ENCODE data around the gene GAREM1.

The GAREM1 gene

DNA sequence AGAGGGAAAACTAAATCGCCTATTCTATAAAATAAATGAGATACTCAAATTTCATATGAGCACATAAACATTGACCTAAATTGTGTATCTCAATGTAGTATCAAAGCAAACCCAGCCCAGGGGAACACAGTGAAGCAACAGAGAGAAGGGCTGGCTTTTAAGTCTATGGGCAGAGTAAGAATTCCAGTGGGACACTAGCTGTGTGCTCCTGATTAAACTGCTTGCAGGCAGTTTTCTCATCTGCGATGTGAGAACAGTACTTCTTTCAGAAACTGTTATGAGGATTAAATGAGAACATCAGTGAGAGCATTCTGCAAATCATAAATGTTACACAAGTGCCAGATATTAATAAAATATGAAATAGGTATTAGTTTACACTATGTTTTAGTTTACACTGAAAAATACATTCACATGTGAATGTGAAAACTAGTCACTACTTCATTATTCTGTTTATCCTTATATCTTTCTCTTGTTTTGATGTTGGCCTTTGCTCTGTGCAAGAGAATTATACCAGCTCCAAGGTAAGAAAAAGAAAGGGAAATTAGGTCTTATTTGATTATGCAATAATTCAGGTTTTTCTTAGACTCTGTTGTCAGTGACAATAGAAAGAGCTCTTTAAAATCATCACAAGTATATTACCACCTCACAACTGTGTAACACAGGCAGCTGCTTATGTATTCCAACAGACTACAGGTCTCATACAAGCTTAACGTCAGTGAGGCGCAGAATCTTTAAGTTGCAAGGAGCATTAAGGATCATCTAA lies 47.5 kb downstream of the GAREM1 start:
- no peak for FAIRE-seq

DNA sequence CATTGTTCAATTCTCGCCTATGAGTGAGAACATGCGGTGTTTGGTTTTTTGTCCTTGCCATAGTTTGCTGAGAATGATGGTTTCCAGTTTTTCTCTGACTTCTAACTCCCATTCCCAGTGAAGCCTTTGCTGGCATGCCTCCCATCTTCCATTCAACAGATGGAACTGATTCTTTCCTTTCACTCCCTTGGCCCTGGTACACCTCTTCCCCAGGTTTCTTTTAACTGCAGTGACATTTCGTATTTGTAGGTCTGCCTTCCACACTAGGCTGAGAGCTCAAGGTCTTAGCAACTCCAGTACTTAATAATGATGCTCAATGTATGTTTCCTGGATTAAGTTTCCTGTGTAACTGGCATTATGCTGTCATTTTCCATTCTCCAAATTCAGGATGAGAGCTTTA lies 48.5 kb downstream of the GAREM1 start:
- no peak for FAIRE-seq

DNA sequence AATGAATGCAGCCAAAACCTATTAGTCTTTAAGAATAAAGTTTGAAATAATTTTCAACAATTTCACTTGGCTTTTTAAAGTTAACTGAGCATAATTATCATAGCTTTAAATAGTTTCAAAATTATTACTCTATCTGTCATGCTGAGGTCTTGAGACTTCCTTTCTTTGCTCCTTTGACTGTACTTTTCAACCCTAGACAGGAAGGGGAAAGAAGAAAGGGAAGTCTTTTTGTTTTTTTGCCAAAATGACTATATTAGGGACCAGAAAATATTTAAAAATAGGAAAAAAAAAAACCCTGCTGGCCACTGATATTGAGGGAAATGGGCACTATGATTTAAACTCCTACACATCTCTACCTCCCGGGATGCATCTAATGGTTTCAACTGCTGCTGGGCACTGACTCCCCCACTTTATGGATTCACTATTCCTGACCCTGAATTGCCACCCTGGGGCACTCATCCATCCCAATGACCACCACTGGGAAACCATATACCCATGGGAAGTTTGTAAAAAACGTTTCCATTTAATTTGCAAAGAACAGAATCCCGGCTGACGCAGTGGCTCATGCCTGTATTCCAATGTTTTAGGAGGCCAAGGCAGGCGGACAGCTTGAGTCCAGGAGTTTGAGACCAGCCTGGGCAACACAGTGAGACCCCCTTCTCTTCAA lies 50.5 kb downstream of the GAREM1 start:
- FAIRE-seq = no peak

DNA sequence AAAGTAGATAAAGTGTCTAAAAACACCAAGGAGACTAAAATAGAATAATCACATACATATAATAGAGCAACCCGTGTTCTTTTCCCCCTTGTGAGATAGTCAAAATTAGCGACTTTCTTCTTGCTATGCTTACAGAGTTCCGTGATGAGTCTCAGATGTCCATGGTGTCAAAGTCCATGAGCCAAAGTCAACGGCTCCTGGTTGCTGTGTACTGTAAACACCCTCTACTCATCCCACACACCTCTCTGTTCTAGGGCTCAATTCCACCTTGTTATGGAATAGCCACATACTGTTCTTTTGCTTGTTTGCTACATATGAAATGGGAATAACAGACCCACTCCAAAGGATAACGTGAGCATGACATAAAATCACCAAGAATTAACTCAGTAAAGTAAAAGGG lies 52.5 kb downstream of the GAREM1 start:
- FAIRE-seq = no peak

DNA sequence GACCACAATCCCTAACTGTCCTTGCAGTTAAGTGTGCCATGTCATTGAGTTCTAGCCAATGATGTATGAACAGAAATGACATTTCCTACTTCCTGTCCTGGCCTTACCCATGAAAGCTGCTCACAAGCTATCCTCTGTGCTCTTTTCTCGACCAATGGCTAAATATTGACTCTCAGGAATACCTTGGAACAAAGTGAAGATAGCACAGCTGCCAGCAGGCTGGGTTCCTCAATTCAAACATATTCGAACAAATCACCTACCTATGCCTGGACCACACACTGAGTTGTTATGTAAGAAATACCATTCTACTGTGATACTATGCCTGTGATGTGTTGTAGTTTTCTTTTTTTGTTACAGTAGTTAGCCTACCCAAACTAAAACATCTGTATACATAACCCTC lies 65.1 kb downstream of the GAREM1 start:
- FAIRE-seq = no peak

DNA sequence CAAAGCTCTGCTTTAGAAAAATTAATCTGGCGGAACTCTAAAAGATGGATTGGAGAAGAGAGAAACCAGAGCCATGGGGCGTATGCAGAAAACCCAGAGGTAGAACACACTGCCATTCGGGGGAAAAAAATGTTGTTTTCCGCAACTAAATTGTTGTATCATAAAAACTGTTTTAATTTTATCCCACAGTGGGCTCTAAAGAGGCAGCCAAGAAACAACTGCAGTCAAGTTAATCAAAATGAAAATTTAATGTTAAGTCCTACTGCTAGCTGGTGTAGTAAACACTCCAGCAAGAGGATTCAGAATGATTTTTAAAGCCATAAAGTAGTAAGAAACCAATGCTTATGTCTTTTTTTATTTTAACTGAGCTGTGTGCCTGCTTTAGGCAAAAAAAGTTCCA lies 69.1 kb downstream of the GAREM1 start:
- FAIRE-seq = no peak

DNA sequence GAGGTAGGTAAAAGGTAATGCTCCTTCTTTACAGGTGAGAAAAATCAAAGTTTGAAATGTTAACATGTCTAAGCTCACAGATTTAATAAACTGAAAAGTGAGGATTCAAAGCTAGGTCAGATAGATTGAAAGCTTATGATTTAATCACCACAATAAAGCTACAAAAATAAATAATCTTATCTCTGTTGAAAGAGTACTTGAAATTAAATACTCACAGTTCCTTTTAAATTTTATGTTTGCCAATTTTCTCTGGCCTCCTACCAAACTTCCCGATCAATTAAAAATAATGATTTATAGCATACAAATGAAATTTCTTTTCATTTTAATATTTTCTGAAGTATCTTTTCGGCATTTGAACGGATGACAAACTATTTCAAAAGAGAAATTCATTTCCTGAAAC lies 77.3 kb downstream of the GAREM1 start:
- FAIRE-seq = no peak

DNA sequence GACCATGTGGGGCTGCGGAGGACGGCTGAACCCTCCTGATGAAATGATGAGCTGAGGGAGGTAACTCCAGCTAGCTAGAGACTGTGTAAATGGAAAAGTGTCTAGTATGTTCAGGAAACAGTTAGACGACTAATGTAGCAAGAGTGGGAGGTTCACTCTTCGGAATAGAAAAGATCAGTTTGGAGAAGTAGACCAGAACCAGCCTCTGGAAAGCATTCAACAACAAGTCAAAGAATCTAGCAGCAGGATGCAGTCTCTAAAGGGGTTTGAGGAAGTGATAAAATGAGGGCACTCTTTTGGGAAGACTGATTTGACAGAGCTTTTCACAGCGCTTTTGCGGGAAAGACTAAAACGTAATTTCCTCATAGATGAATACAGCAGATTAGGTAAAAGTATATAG lies 79.6 kb downstream of the GAREM1 start:
- FAIRE-seq = no peak

DNA sequence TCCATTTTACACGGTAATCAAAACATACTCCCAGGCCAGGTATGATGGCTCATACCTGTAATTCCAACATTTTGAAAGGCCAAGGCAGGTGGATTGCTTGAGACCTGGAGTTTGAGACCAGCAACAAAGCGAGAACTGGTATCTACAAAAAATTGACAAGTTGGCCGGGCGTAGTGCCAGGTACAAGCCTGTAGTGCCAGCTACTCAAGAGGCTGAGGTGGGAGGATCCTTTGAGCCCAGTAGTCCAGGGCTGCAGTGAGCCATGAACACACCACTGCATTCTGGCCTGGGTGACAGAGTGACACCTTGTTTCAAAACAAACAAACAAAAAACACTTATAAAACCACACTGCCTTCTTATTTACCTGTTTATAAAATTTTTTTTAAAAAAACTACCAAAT lies 80.8 kb downstream of the GAREM1 start:
- FAIRE-seq = no peak

DNA sequence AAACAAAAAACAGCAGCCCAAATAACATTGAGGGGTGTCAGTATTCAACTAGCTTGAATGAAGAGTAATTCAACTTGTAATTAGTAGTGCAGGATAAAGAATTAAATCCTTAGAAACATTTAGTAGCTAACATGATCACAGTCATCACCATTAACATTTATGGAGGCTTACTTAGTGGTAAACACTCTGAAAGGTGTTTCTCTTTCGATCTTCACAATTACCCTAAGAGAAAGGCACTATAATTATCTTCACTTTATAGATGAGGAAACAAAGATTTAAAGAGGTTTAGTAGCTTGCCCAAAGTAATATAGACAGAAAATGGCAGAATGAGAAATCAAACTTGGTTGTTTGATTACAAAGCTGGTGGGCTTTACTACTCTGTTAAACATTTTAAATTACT lies 81.5 kb downstream of the GAREM1 start:
- FAIRE-seq = no peak

DNA sequence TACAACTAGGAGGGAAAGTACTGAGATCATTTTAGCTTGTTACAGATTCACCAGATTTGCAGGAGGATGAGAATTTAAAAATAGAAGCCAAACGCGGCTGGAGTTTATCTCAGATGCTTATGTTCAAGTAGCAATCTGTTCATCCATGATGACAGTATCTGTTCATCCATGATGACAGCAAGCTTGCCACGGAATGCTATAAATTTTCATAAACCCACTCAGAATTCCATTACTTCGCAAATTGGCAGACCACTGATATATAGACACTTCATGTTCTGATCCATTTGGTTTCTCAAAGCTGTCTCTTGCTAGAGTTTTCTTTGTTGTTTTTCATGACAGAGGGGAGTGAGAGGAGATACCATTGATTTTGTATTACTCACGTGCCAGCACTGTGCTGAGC lies 84.2 kb downstream of the GAREM1 start:
- FAIRE-seq = no peak

DNA sequence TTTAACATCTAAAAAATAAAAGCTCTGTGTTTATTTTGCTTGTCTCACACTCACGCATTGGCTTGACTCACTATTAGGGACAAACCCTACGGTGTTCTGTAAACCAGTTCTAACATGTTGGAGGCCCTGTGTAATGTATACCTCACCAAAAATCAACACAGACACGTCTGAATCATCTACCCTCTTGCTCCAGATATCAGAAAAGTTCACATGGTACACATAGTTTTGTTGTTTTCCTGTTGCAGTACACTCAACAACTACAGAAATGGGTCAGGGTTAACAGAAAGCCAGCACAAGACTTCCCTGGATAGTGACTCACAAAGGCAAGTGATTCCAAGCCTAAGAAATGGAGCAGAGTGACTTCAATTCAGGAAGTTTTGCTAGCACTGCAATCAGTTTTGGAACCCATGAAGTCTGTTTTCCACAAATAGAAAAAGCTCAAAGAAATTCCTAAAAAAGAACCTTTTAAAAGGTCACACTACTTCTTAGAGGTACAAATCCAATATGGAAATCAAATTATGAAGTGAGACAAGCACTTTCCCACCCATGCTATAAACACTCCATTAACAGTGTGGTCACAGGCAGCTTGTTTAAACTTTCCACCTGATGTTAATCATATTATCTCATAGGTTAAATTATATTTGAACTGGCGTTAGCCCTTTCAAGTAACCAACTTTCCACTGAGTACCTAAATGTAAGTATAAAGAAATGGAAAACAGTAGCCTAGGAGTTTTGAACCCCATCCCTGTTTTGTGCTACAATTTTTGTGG lies 87.4 kb downstream of the GAREM1 start:
- no peak for FAIRE-seq

DNA sequence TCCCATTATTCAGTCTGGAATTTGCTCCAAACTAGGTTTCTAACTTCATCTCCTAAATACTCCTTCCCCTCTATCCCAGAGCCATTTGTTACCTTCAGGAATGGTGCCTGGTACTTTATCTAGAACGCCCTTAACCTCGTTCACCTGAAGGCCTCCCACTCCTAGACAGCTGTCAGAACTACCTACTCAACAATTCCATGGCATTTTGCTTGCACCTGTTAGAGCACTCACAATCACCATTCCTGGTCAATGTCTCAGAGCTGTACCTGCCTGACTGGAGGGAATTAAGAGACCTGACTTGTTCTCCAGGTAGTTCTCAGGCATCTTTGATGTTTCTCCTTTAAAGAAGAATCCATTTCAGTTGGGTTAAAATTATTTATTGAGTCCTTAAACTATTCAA lies 88.9 kb downstream of the GAREM1 start:
- no peak for FAIRE-seq

DNA sequence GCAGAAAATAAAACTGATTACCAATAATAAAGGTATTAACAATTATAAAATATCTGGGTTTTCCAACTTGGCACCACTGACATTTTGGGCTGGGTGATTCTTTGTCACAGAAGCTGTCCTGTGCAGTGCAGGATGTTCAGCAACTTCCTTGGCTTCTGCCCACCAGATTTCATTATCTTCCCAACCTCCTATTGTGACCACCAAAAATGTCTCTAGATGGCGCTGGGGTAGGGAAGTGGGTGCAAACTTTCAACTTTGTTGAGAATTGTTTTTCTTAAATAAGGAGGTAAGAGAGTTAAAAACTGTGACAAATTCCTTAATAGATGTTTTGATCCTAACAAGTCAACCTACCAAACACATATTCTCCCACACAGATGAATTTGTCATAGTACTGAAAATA lies 90.1 kb downstream of the GAREM1 start:
- FAIRE-seq = no peak

DNA sequence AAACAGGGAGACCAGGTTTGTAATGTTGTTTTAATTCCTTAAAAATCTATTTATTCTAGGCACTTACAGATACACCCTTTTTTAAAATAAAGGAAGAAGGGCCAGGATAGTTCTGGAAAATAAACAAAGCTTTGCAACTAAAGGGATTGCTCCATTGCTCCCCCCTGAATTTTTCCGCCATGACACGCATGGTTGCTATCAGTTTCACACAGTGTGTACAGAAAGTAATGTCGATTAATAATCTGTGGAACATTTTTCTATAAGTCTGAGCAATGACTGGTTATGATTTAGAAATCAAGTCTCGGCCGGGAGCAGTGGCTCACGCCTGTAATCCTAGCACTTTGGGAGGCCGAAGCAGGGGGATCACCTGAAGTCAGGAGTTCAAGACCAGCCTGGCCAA lies 90.8 kb downstream of the GAREM1 start:
- no peak for FAIRE-seq

DNA sequence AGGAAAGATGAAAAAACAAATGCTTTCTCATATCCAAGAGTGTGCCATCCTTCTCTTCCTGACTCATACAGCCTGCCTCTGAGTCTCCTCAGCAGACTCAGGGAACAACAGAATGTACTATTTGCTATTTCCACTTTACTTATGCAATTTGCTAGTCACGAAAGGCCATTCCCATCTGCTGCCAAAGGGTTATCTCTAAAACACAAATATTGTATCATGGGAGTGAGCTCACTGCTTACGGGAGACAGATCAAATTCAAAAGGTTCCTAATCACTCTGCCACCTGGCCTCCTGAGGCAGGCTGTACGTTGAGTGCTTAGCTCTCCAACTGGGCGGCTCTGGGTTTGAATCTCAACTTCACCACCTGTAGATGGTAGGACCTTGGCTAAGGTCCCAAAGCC lies 92.0 kb downstream of the GAREM1 start:
- no peak for FAIRE-seq

DNA sequence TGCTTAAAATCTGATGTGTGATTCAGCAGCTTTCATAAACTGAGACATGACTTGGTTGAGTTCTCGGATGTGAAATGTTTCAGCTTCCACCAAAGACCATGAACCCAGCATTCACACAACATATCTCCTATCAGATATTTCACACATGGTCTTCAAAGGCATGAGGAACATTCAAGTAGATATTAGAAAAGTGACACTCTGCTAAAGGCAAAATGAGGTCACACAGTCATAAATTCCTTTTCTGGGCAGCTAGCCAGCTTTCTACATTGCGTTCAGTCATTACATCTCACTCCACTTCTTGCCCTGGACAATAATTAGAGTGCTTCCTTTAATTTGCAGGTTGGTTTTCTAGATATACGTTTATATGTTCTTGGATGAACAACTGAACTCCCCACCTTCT lies 96.7 kb downstream of the GAREM1 start:
- FAIRE-seq = no peak

DNA sequence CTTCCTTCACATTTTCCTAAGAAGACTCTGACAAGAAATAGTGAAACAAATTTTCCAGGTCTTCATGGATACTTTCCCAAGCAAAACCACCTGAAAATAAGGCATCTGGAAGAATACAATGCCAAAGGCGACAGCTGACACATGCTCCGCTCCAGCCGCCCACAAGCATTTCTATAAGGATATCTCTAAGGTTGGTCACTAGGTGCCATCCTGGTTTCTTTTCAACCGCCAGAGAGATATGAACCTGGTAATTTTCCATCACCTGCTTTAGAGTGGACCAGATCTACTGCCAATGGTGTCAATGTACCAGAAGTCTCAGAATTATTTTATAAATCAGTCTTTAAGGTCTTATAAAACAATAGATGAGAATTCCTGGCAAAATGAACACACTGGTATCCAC lies 97.2 kb downstream of the GAREM1 start:
- no peak for FAIRE-seq

DNA sequence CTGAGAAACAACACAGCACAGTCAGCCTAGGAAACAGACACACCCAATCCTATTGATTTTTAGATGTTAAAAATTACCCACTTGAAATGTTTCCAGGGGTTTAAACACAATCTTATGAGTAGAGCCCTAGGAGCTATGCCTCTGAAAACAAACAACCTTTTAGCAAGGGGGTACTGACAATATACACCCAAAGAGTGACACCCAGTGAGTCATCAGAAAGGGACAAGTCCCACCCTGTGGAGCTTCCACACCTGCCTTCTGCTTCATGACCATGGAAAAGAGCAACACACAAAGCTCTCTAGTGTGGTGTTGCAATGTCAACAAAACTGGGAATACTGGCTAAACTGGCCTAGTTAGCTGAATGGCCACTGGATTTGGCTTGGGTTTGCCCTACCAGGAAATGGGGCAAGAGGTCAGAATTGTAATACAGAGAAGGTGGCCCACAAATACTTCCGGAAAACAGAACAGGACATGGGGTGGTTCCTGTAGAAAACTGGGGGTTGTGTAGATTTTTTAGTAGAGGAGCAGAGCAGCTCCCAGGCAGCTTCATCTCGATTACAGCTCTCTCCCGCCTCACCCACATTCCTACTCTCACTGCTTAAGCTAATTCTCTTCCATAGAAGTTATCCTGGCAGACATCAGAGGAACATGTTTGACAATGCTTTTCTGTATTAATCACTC lies 98.2 kb downstream of the GAREM1 start:
- FAIRE-seq = no peak

DNA sequence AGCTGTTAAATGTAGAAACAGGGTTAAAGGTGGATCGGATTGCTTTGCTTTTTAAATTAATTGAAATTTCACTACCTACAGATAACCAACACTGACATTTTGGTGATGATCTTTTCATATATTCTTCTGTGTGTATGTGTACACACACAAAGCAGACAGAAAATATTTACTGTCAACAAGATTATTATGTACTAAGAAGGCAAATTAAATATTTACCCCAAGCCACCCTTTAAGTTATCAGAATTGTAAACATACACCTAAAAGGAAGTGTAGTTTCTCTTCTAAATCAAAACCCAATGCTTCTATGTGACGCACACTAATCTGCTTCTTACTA lies 98.7 kb downstream of the GAREM1 start:
- no peak for FAIRE-seq

DNA sequence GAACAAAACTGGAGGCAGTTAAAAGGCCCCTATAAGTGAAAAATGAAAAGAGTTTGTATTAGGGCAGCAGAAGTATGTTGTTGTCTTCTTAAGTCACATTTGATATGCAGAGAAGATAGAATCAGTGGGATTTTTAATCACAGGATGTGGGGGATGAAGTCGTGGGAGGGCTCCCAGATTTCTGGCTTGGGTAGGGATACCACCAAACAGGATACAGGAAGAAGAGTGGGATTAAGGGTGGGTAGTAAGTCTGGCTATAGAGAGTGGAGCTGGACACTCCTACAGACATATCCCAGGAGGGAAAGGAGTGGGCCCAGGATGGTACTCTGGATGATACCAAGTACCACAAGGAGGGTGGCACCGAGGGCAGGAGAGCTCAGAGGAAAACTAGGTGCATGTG lies 99.3 kb downstream of the GAREM1 start:
- no peak for FAIRE-seq

DNA sequence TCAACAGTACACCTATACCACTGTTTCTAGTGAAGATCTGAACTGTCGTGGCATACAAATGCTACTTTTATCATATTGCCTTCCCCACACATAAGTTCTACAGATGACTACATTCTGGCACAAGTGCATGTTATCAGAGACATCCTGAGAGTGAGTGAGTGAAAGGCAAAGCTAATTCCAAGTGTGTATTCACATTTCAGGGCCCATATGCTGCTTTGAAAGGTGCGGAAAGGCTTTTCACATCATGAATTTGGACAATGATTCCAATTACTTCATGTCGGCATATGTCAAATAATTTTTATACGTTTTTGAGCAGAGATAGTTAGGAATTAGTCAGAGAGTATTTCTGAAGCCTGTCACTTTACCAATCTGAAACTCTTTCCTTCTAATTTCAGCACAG lies 101.7 kb downstream of the GAREM1 start:
- no peak for FAIRE-seq

DNA sequence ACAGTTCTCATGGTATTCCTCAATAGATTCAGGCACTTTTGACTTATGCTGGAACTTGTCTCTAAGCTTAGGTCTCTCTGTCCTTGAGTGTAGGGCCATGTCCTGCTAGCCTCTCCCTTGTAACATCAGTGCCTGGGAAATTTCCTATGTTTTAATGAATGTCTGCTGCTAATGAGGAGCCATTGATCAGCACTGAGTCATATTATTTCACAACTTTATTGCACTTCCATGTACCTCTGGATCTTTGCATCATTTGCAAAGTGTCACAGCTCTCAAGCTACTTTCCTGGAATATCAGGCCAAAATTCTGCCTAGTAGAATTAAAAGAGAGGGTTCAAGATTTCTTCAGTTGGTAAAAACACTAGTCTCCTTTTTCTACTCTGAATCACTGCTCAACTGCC lies 102.5 kb downstream of the GAREM1 start:
- no peak for FAIRE-seq
